Keratinocyte (primary cell): ENCODE results near the gene G6PC3.

Source experiments
- CTCF ChIP-seq, 3 experiments: IDR thresholded peaks in 1 of 3; conservative IDR thresholded peaks in 1 of 3; optimal IDR thresholded peaks in 1 of 3; 2 replicates in 2 of 3; 3 replicates in 1 of 3; pipeline versions ENCODE3 to v1.5.1; 2011; ENCODE audit warnings: low read length in 3 of 3, mild to moderate bottlenecking in 3 of 3, moderate library complexity in 2 of 3, control low read depth in 1 of 3, inconsistent platforms in 1 of 3; ENCODE audit not compliant: insufficient read depth in 2 of 3; ENCODE audit errors: extremely low read depth in 1 of 3
- EZH2 ChIP-seq: IDR thresholded peaks from one replicate; pipeline ENCODE4 v1.6.1; 2012; ENCODE audit warnings: inconsistent platforms, mild to moderate bottlenecking, low read length, moderate library complexity

- TF ChIP-seq CTCF (optimal IDR thresholded peaks at IDR 0.05 in 1 of 3, IDR thresholded peaks at IDR 0.05 in 1 of 3, conservative IDR thresholded peaks at IDR 0.05 in 1 of 3; ENCODE audit: extremely low read depth in 1 of 3, insufficient read depth in 2 of 3, low read length in 3 of 3) (no peak), EZH2 (no peak)
These were observed 38.1 kb downstream of the G6PC3 start for GRCh38 chr17:44108440-44109311.
